Liver (tissue), 9 donors: ENCODE results near the gene HS3ST3B1. TPM values are rescaled to one million over a fixed set of nuclear protein-coding genes. Genes with fewer than 3 reads are reported as not detected.
A peak's percentile ranks its signal among the peaks of the same experiment; 100 is the strongest.

Experiments
- DNase-seq: peaks from one replicate; pipeline ENCODE4 v3.0.0-alpha.2; 2017; ENCODE audit warnings: low spot score
- H3K27ac ChIP-seq, 2 donors: one replicate each; pipeline ENCODE4 v1.7.0; 2013; ENCODE audit warnings: inconsistent platforms in 2 of 2, low read length in 2 of 2, control low read depth in 1 of 2, low read depth in 1 of 2, mild to moderate bottlenecking in 1 of 2
- H3K27me3 ChIP-seq, 4 donors: one replicate each; pipeline versions ENCODE4 v1.6.1 to v1.7.0; 2013; ENCODE audit warnings: low read length in 3 of 4, inconsistent platforms in 1 of 4, mild to moderate bottlenecking in 1 of 4, moderate library complexity in 1 of 4; ENCODE audit not compliant: control insufficient read depth in 4 of 4, insufficient read depth in 4 of 4
- H3K36me3 ChIP-seq, 4 donors: one replicate each; pipeline versions ENCODE4 v1.6.1 to v1.7.0; 2013; ENCODE audit warnings: low read length in 3 of 4, mild to moderate bottlenecking in 3 of 4, low read depth in 1 of 4, moderate library complexity in 1 of 4; ENCODE audit not compliant: control insufficient read depth in 4 of 4, insufficient read depth in 3 of 4
- H3K4me1 ChIP-seq, 4 donors: one replicate each; pipeline versions ENCODE4 v1.6.1 to v1.7.0; 2013; ENCODE audit warnings: low read length in 3 of 4, mild to moderate bottlenecking in 3 of 4, moderate library complexity in 1 of 4; ENCODE audit not compliant: control insufficient read depth in 4 of 4, insufficient read depth in 4 of 4
- H3K4me3 ChIP-seq, 3 donors: one replicate each; pipeline versions ENCODE4 v1.6.1 to v1.7.0; 2013; ENCODE audit warnings: low read length in 3 of 3, control low read depth in 1 of 3, low read depth in 1 of 3, mild to moderate bottlenecking in 1 of 3
- H3K9ac ChIP-seq, 2 donors: one replicate each; pipeline ENCODE4 v1.7.0; 2013; ENCODE audit warnings: low read length in 2 of 2, mild to moderate bottlenecking in 2 of 2, moderate library complexity in 2 of 2, control low read depth in 1 of 2, low read depth in 1 of 2
- H3K9me3 ChIP-seq, 4 donors: one replicate each; pipeline versions ENCODE4 v1.6.1 to v1.7.0; 2013; ENCODE audit warnings: low read length in 3 of 4; ENCODE audit not compliant: control insufficient read depth in 4 of 4
- EGR1 ChIP-seq, 2 donors: IDR thresholded peaks; 2 replicates each; pipeline ENCODE4 v1.6.1; 2016 to 2018; ENCODE audit warnings: antibody characterized with exemption in 2 of 2, low read depth in 2 of 2
- FOXA2 ChIP-seq: IDR thresholded peaks from 2 replicates; pipeline ENCODE4 v1.6.1; 2016; ENCODE audit warnings: antibody characterized with exemption
- GABPA ChIP-seq, 2 donors: IDR thresholded peaks in 1 of 2; conservative IDR thresholded peaks in 1 of 2; 2 replicates each; pipeline ENCODE4 v1.6.1; 2016; ENCODE audit warnings: antibody characterized with exemption in 2 of 2, mild to moderate bottlenecking in 1 of 2, moderate library complexity in 1 of 2
- HNF4A ChIP-seq, 2 donors: conservative IDR thresholded peaks; 2 replicates each; pipeline ENCODE4 v1.6.1; 2016; ENCODE audit warnings: antibody characterized with exemption in 2 of 2, mild to moderate bottlenecking in 2 of 2
- JUND ChIP-seq, 2 donors: IDR thresholded peaks; 2 replicates each; pipeline ENCODE4 v1.6.1; 2016; ENCODE audit warnings: antibody characterized with exemption in 2 of 2
- NR2F2 ChIP-seq: IDR thresholded peaks from 2 replicates; pipeline ENCODE4 v1.6.1; 2016; ENCODE audit warnings: antibody characterized with exemption
- RAD21 ChIP-seq, 2 donors: IDR thresholded peaks; 2 replicates each; pipeline ENCODE4 v1.6.1; 2016; ENCODE audit warnings: antibody characterized with exemption in 2 of 2, mild to moderate bottlenecking in 2 of 2
- RXRA ChIP-seq, 2 donors: IDR thresholded peaks; 2 replicates each; pipeline ENCODE4 v1.6.1; 2017 to 2018; ENCODE audit warnings: antibody characterized with exemption in 2 of 2, mild to moderate bottlenecking in 1 of 2
- SP1 ChIP-seq: IDR thresholded peaks from 2 replicates; pipeline ENCODE4 v1.6.1; 2018; ENCODE audit warnings: antibody characterized with exemption, mild to moderate bottlenecking
- YY1 ChIP-seq: IDR thresholded peaks from 2 replicates; pipeline ENCODE4 v1.6.1; 2016; ENCODE audit warnings: antibody characterized with exemption, mild to moderate bottlenecking
- WGBS: extraction: QIAGEN DNeasy Blood & Tissue Kit; methylation state at CpG from one replicate; pipeline ENCODE4 v1.1.7; 2013; 5-methylcytosine and 5-hydroxymethylcytosine counted together
- polyA plus RNA-seq, 2 donors: library from polyadenylated mRNA; stranded (reverse) in 1 of 2; unstranded in 1 of 2; fragments of 200-250 nt in 1 of 2; fragments of >200 nt in 1 of 2; fragmentation: Nextera tagmentation in 1 of 2; extraction: Ambion mirVana in 1 of 2; gene quantifications; one replicate each; pipeline versions ENCODE4 v1.2.1 to v1.2.3, GENCODE V29; 2013 to 2015
- total RNA-seq, 2 donors: library from RNA; depleted of rRNA; stranded (reverse); fragments of >200 nt; gene quantifications; one replicate each; pipeline ENCODE4 v1.2.3, GENCODE V29; 2014
- TF ChIP-seq, protein P1 (sequence below): IDR thresholded peaks from 2 replicates; pipeline ENCODE4 v1.6.1; 2016; ENCODE audit warnings: antibody characterized with exemption, mild to moderate bottlenecking
- TF ChIP-seq, protein P2 (sequence below): IDR thresholded peaks from 2 replicates; pipeline ENCODE4 v1.6.1; 2016; ENCODE audit warnings: antibody characterized with exemption
- TF ChIP-seq, protein P3 (sequence below): fragments of 150-350 bp; IDR thresholded peaks from 2 replicates; pipeline ENCODE4 v1.5.1; 2017; ENCODE audit warnings: improper control_type of control experiment, low read depth, low read length; ENCODE audit not compliant: missing input control
- TF ChIP-seq, protein P4 (sequence below): IDR thresholded peaks from 2 replicates; pipeline ENCODE4 v1.6.1; 2016; ENCODE audit warnings: antibody characterized with exemption
- TF ChIP-seq, protein P5 (sequence below): IDR thresholded peaks from 2 replicates; pipeline ENCODE4 v1.6.1; 2016; ENCODE audit warnings: antibody characterized with exemption
- donor health status: healthy.
- donor health status: healthy.
- donor health status: healthy.
- donor health status: healthy.
- donor health status: healthy.

HS3ST3B1 gene
- total and polyA plus RNA-seq, 4 donors: 11.9 to 33.5 (median 22.4) TPM

DNA sequence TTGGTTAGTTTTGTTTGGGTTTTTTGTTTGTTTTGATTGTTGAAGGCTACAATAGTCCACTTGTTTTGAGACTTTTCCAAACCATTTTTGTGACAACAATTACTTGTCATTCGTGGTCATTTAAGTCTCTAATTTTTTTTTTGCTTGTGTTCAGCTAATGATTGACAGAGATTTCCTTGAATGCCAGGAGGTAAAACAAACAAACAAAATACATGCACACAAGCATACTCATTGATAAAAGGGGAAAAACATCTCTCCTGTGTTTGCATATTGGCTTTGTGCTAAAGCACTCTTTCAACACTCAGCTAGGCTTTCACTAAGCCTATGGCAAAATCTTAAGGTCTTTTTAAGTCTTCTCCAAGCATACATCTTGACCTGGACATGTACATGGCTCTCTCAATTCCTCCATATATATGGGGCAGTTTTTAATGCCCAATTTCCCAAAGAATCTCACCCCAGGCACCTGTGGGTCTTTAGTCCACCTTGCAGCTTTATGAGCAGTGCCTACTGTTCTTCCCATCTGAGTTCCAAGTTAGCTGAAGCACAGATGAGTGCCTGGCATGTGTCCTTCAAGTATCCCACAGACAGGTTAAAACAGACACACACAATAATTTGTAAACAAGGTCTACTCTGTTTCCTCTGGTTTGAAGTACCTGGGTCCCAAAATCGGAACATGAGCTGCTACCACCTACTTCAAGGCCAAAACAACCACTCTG, 24.2 kb upstream of the HS3ST3B1 start:
- no peak overlapping the region for H3K9ac ChIP-seq
- no peaks in the 10 kb centered on the region for H3K9me3 ChIP-seq
- no peak for DNase-seq
- peaks cover 0 to 4% (median 0%) of the 10 kb centered on the region in 4 donors for H3K27me3 ChIP-seq
- no peaks in the 10 kb centered on the region for H3K36me3 ChIP-seq
- 48% methylated on average over 2 of the region's 2 CpGs for WGBS
- H3K4me3 ChIP-seq: no peak overlapping the region
- H3K27ac ChIP-seq: no peak overlapping the region
- TF ChIP-seq RAD21 (IDR thresholded peaks at IDR 0.05) (peak in 1 of 2 donors; percentile 9), RXRA (IDR thresholded peaks at IDR 0.05) (no peak), SP1 (peak; percentile 29), HNF4A (conservative IDR thresholded peaks at IDR 0.05) (peak in 1 of 2 donors; percentile 27), EGR1 (IDR thresholded peaks at IDR 0.05; ENCODE audit: low read depth in 2 of 2) (no peak), FOXA2 (no peak), JUND (IDR thresholded peaks at IDR 0.05) (no peak)
- TF ChIP-seq, protein P1, sequence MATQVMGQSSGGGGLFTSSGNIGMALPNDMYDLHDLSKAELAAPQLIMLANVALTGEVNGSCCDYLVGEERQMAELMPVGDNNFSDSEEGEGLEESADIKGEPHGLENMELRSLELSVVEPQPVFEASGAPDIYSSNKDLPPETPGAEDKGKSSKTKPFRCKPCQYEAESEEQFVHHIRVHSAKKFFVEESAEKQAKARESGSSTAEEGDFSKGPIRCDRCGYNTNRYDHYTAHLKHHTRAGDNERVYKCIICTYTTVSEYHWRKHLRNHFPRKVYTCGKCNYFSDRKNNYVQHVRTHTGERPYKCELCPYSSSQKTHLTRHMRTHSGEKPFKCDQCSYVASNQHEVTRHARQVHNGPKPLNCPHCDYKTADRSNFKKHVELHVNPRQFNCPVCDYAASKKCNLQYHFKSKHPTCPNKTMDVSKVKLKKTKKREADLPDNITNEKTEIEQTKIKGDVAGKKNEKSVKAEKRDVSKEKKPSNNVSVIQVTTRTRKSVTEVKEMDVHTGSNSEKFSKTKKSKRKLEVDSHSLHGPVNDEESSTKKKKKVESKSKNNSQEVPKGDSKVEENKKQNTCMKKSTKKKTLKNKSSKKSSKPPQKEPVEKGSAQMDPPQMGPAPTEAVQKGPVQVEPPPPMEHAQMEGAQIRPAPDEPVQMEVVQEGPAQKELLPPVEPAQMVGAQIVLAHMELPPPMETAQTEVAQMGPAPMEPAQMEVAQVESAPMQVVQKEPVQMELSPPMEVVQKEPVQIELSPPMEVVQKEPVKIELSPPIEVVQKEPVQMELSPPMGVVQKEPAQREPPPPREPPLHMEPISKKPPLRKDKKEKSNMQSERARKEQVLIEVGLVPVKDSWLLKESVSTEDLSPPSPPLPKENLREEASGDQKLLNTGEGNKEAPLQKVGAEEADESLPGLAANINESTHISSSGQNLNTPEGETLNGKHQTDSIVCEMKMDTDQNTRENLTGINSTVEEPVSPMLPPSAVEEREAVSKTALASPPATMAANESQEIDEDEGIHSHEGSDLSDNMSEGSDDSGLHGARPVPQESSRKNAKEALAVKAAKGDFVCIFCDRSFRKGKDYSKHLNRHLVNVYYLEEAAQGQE: no peak
- H3K4me1 ChIP-seq: peaks cover 2 to 12% (median 4%) of the 10 kb centered on the region in 4 donors

DNA sequence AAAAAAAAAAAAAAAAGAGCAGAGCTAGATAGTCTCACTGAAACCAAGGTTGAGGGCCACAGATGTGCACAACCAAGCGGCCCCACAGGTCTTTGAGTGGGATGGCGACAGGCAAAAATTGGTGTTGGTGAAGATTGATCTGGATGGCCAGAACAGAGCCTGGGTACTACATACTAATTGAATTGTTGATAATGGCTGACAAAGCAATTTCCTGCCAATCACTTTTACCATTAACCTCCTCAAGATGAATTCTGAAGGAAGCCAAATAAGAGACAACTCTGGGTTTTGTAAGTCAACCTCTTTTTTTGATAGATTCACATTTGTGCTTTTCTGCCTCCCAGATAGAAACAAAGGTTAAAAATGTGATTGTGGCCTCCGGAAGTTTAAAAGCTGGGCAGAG, 19.4 kb upstream of the HS3ST3B1 start:
- WGBS: 80% methylated on average over 3 of the region's 3 CpGs
- H3K4me1 ChIP-seq: peaks cover under 1 to 8% (median 4%) of the 10 kb centered on the region in 4 donors

More for the DNA sequence above, 19.4 kb upstream of the HS3ST3B1 start:
- DNase-seq: no peak
- TF ChIP-seq, protein P2, sequence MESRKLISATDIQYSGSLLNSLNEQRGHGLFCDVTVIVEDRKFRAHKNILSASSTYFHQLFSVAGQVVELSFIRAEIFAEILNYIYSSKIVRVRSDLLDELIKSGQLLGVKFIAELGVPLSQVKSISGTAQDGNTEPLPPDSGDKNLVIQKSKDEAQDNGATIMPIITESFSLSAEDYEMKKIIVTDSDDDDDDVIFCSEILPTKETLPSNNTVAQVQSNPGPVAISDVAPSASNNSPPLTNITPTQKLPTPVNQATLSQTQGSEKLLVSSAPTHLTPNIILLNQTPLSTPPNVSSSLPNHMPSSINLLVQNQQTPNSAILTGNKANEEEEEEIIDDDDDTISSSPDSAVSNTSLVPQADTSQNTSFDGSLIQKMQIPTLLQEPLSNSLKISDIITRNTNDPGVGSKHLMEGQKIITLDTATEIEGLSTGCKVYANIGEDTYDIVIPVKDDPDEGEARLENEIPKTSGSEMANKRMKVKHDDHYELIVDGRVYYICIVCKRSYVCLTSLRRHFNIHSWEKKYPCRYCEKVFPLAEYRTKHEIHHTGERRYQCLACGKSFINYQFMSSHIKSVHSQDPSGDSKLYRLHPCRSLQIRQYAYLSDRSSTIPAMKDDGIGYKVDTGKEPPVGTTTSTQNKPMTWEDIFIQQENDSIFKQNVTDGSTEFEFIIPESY: no peak
- TF ChIP-seq, protein P3, sequence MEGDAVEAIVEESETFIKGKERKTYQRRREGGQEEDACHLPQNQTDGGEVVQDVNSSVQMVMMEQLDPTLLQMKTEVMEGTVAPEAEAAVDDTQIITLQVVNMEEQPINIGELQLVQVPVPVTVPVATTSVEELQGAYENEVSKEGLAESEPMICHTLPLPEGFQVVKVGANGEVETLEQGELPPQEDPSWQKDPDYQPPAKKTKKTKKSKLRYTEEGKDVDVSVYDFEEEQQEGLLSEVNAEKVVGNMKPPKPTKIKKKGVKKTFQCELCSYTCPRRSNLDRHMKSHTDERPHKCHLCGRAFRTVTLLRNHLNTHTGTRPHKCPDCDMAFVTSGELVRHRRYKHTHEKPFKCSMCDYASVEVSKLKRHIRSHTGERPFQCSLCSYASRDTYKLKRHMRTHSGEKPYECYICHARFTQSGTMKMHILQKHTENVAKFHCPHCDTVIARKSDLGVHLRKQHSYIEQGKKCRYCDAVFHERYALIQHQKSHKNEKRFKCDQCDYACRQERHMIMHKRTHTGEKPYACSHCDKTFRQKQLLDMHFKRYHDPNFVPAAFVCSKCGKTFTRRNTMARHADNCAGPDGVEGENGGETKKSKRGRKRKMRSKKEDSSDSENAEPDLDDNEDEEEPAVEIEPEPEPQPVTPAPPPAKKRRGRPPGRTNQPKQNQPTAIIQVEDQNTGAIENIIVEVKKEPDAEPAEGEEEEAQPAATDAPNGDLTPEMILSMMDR: no peak
- no peak for TF ChIP-seq NR2F2
- no peak for TF ChIP-seq RXRA (IDR thresholded peaks at IDR 0.05)
- TF ChIP-seq GABPA (IDR thresholded peaks at IDR 0.05 in 1 of 2, conservative IDR thresholded peaks at IDR 0.05 in 1 of 2): no peak
- TF ChIP-seq JUND (IDR thresholded peaks at IDR 0.05): no peak
- TF ChIP-seq, protein P4, sequence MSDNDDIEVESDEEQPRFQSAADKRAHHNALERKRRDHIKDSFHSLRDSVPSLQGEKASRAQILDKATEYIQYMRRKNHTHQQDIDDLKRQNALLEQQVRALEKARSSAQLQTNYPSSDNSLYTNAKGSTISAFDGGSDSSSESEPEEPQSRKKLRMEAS: no peak
- TF ChIP-seq SP1: no peak
- TF ChIP-seq YY1: no peak
- TF ChIP-seq, protein P5, sequence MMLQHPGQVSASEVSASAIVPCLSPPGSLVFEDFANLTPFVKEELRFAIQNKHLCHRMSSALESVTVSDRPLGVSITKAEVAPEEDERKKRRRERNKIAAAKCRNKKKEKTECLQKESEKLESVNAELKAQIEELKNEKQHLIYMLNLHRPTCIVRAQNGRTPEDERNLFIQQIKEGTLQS: no peak
- no peak for TF ChIP-seq RAD21 (IDR thresholded peaks at IDR 0.05)
- Histone ChIP-seq H3K27ac (no peak overlapping the region), H3K9ac (no peak overlapping the region), H3K27me3 (peaks cover 0 to 5% (median 0%) of the 10 kb centered on the region in 4 donors), H3K36me3 (no peaks in the 10 kb centered on the region), H3K9me3 (no peaks in the 10 kb centered on the region), H3K4me3 (no peak overlapping the region)
